Measurements from ENCODE around the gene ZNF865. TPM values are rescaled to one million over a fixed set of nuclear protein-coding genes. Genes with fewer than 3 reads are reported as not detected.

The ZNF865 gene
- total and polyA plus RNA-seq, 2 of the 8 experiments (the other 6 are each of a cell fraction or from before 2014, with no cell fraction given): 3.5 to 13.6 TPM

DNA sequence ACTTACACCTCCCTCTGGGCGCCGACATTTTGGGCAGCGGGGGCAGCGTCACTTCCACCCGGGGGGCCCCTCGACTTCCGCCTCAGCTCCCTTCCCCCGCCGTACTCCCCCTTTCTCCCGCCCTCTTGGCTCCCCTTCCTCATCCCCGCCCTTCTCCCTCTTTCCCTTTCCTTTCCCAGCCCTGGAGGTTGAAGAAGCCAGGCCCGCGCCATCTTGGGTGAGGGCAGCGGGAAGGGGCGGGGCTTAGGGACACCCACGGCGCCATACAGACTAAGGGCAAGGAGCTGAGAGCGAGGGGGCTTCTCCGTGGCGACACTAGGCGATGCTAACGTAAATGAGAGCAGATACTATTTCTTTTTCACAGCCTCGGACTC, 6.0 kb upstream of the ZNF865 start, which contains the start of gene FIZ1 (continued):
- TF ChIP-seq, protein P1, sequence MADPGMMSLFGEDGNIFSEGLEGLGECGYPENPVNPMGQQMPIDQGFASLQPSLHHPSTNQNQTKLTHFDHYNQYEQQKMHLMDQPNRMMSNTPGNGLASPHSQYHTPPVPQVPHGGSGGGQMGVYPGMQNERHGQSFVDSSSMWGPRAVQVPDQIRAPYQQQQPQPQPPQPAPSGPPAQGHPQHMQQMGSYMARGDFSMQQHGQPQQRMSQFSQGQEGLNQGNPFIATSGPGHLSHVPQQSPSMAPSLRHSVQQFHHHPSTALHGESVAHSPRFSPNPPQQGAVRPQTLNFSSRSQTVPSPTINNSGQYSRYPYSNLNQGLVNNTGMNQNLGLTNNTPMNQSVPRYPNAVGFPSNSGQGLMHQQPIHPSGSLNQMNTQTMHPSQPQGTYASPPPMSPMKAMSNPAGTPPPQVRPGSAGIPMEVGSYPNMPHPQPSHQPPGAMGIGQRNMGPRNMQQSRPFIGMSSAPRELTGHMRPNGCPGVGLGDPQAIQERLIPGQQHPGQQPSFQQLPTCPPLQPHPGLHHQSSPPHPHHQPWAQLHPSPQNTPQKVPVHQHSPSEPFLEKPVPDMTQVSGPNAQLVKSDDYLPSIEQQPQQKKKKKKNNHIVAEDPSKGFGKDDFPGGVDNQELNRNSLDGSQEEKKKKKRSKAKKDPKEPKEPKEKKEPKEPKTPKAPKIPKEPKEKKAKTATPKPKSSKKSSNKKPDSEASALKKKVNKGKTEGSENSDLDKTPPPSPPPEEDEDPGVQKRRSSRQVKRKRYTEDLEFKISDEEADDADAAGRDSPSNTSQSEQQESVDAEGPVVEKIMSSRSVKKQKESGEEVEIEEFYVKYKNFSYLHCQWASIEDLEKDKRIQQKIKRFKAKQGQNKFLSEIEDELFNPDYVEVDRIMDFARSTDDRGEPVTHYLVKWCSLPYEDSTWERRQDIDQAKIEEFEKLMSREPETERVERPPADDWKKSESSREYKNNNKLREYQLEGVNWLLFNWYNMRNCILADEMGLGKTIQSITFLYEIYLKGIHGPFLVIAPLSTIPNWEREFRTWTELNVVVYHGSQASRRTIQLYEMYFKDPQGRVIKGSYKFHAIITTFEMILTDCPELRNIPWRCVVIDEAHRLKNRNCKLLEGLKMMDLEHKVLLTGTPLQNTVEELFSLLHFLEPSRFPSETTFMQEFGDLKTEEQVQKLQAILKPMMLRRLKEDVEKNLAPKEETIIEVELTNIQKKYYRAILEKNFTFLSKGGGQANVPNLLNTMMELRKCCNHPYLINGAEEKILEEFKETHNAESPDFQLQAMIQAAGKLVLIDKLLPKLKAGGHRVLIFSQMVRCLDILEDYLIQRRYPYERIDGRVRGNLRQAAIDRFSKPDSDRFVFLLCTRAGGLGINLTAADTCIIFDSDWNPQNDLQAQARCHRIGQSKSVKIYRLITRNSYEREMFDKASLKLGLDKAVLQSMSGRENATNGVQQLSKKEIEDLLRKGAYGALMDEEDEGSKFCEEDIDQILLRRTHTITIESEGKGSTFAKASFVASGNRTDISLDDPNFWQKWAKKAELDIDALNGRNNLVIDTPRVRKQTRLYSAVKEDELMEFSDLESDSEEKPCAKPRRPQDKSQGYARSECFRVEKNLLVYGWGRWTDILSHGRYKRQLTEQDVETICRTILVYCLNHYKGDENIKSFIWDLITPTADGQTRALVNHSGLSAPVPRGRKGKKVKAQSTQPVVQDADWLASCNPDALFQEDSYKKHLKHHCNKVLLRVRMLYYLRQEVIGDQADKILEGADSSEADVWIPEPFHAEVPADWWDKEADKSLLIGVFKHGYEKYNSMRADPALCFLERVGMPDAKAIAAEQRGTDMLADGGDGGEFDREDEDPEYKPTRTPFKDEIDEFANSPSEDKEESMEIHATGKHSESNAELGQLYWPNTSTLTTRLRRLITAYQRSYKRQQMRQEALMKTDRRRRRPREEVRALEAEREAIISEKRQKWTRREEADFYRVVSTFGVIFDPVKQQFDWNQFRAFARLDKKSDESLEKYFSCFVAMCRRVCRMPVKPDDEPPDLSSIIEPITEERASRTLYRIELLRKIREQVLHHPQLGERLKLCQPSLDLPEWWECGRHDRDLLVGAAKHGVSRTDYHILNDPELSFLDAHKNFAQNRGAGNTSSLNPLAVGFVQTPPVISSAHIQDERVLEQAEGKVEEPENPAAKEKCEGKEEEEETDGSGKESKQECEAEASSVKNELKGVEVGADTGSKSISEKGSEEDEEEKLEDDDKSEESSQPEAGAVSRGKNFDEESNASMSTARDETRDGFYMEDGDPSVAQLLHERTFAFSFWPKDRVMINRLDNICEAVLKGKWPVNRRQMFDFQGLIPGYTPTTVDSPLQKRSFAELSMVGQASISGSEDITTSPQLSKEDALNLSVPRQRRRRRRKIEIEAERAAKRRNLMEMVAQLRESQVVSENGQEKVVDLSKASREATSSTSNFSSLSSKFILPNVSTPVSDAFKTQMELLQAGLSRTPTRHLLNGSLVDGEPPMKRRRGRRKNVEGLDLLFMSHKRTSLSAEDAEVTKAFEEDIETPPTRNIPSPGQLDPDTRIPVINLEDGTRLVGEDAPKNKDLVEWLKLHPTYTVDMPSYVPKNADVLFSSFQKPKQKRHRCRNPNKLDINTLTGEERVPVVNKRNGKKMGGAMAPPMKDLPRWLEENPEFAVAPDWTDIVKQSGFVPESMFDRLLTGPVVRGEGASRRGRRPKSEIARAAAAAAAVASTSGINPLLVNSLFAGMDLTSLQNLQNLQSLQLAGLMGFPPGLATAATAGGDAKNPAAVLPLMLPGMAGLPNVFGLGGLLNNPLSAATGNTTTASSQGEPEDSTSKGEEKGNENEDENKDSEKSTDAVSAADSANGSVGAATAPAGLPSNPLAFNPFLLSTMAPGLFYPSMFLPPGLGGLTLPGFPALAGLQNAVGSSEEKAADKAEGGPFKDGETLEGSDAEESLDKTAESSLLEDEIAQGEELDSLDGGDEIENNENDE (IDR thresholded peaks at IDR 0.05; ENCODE audit: insufficient replicate concordance, low read length): no peak
- TF ChIP-seq POLR2A (IDR thresholded peaks at IDR 0.05; ENCODE audit: control extremely low read depth in 1 of 2, low read depth in 2 of 2, low read length in 2 of 2) (peak in 1 of 2 experiments; percentile 81; a peak in 1 of 3 replicates), GABPA (IDR thresholded peaks at IDR 0.05; ENCODE audit: borderline replicate concordance, insufficient read depth, low read length) (peak; percentile 69; the same call in 1 of the 2 replicates), TBP (IDR thresholded peaks at IDR 0.05; ENCODE audit: low read depth, low read length) (peak; percentile 2; the same call in 1 of the 2 replicates), TCF12 (IDR thresholded peaks at IDR 0.05; ENCODE audit: low read depth, low read length) (0 out of 2 replicates have a peak, but pooled peaks have one; percentile 7), CBX8 (IDR thresholded peaks at IDR 0.05; ENCODE audit: borderline replicate concordance, low read depth, low read length) (no peak)

All from H1 (cell line).